HK-2 (cell line): Measurements from ENCODE around the gene POLA1.

ENCODE experiments used
- DNase-seq: peaks from one replicate; pipeline ENCODE4 v3.0.0-alpha.2; 2018; ENCODE audit not compliant: unreplicated experiment

The POLA1 gene

DNA sequence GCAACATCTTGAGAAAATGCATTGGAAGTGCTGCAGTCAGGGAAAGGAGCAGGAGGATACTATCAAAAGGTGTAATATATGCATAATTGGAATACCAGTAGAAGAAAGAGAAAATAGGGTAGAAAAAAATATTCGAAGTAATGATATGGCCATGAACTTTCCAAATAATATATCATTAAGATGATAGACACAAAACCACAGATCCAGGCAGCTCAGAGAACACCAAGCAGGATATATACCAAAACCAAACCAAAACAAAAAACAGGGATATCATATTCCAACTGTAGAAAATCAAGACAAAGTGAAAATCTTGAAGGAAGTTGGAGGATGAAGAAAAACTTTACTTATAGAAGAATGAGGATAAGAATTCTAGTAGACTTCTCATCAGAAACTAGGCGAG, 9.7 kb upstream of the POLA1 start:
- no peak for DNase-seq

DNA sequence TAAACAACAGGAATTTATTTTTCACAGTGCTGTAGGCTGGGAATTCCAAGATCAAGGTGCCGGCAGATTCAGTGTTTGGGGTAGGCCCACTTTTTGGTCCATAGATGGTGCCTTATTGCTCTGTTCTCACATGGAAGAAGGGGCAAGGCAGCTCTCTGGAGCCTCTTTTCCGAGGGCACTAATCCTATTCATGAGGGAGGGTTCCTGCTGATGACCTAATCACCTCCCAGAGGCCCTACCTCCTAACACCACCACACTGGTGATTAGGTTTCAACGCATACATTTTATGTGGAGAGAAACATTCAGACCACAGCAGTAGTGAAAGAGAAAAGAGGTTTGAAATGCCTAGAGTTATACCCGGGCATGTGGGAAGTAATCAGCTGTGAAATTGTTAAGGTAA, 1.4 kb upstream of the POLA1 start:
- DNase-seq = no peak

DNA sequence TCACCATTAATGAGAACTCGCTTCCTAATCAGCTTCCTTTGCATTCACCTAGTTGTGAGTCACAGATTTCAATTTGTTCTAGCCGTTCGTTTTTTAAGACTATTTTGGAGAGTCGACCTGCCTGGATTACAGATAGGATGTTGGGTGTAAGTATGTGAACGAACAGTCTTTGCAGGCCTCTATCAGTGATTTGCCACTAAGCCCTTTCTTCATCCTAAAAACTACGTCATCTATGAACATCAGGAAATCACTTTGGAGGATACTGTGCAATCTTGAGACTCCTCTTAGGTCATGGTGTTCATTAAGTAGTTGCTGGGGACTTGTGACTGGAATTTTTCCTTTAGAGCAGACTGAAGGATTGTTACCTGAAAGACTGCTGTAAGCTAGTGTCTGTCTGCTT, 1.1 kb downstream of the POLA1 start:
- no peak for DNase-seq

DNA sequence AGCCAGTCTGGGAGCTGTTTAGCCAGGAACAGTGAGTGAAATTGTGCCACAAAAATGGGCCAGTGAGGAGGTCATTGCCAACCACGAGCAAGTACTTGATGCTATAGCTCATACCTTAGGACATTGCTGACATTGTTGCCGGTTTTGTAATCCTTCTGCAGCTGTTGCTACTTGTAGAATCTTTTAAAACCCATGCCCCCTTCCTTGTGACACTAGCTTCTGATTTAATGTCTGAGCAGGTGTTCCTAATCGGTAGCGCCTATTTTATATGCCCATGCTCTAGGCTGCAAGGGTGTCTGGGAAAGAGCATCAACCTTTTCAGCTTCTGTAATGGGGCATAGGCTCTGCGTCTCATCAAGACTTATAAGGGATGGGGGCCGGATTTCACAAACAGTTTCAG, 2.6 kb downstream of the POLA1 start:
- DNase-seq = no peak

DNA sequence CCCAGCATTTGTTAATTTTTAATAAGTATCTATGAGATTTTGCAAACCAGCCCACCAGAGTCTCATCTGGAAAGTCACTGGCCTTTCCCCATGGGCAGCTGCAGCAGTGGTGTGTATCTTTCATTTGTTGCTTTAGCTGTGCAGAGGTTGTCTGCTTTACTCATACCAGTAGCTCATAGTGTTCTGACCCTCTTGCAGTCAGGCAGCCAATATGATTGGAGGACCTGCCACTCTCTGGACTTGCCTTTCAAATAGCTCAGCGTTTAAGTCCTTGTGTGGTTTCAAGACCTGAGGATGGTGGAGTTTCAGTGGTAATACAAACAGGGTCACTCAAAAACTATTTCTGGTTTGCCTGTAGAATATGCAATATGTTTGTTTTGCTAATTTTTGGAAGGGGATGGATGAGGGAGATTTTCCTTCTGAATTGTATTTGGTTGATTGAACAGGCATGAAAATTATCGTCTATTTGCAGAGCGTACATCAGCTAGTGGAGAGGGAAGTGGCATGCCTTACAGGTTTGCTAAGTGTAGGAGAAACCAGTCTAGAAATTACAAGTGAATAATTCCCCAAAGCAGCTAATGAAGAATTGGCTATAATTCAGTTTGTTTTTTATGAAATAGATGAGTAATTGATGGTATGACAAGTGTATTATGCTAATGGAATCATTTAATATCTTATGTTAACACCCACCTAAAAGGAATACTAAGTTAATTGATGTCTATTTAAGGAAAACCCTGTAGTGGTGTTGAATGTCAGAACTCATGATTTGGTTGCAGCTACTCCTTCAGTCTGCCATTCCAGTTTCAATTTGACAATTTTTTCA, 8.9 kb downstream of the POLA1 start:
- no peak for DNase-seq

DNA sequence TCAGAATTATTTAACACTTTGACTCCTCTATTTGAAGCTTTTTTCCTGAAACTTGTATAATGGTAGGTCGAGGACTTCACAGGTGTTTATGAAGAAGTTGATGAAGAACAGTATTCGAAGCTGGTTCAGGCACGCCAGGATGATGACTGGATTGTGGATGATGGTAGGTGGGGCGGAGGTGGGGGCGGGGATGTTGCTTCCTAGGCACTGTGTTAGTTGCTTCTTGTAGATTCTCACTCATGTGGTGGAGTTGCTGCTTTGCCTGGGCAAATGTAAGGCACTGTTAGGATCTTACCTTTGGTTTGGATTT, 9.4 kb downstream of the POLA1 start:
- no peak for DNase-seq

DNA sequence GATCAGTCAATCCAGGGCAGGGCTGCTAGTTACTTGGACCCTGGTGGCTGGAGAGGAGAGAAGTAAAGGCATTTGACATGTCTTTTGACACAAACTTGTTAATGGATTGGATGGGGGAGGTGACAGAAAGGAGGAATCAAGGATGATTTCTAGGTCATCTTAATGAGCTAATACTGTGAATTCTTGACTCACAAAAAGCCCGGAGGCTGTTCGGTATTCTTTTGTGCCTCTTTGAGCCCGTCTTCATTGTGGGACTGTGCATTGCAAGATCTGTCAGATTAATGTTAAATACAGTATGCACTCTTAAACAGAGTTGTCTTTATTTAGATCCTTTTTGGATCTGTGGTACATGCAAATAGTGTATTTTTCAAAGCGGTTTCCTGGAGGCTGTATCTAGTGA, 25.1 kb downstream of the POLA1 start:
- no peak for DNase-seq

DNA sequence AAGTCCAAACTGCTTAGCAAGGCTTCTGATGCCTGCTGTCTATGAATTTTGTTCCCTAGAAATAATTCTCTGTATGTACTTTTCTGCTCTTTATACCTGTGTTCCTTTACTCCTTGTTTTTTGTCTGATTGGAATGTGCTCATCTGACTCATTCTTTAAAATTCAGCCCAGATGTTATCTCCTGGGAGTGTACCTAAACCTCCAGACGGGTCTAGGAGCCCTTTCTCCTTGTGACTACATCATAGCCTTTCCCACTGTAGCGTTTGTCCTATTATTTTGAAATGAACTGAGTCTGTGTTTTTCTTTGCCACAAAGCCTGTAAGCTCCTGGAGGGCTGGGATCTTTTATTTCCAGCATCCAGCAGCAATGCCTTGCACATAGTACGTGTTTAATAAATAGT, 26.3 kb downstream of the POLA1 start:
- DNase-seq = no peak

DNA sequence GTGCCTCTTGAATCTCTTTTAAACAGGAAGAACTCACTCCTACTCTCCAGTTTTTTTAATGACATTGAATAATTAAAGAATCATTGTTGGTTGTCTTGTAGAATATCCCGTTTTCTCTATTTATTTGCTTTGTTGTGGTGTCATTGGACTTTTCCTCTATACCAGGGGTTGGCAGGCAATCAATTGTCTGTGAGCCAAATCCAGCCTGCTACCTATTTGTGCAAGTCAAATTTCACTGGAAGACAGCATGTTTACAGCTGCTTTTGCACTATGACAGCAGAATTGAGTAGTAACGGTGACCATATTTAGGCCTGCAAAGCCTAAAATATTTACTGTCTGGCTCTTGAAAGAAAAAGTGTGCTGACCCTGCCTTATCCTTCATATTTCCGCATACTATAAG, 34.8 kb downstream of the POLA1 start:
- DNase-seq = no peak

DNA sequence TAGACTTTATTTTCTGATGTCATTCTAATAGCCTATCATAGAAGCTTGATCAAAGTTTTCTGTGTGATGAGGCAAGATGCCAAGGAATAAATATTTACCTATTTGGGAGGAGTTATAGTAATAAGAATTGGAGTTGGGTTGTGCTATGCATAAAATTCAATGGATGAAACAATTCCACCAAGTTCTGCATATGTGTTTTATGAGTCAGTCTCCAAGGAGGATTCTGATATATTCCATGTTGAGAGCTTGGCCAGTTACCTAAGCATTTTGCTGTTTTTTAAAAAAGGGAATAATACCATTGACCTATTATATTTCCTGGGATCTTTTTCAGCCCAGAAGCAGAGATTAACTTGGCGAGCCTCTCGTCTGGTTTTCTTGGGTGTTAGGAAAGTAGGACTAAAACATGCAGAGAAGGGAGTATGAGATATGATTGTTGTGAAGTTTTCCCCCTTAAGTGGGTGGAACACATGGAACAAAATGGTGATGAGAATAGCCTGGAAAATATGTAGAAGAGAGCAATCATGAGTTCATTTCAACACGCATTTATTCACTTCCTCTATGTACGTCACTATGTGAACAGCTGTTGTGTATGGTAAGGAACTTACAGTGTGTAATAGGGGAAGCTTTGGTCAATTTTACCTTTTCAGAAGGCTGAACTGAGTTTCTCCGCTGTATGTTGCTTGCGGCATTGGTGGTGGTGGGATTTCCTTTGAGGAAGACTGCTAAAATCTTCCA, 39.2 kb downstream of the POLA1 start:
- DNase-seq = no peak

DNA sequence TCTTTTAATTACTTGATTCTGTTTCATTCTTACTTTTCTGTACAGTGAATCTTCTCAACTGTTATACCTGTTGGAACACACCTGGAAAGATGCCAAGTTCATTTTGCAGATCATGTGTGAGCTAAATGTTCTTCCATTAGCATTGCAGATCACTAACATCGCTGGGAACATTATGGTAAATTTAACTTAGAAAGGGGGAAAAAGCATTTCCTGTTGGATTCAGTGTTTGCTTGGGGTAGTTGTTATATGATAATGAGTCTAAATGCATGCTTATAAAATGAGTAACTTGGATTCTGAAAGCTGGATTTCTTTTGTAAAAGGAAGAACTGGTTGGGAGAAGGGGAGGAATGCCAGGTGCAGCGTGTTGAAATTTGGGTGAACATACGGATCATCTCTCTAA, 47.6 kb downstream of the POLA1 start:
- no peak for DNase-seq

DNA sequence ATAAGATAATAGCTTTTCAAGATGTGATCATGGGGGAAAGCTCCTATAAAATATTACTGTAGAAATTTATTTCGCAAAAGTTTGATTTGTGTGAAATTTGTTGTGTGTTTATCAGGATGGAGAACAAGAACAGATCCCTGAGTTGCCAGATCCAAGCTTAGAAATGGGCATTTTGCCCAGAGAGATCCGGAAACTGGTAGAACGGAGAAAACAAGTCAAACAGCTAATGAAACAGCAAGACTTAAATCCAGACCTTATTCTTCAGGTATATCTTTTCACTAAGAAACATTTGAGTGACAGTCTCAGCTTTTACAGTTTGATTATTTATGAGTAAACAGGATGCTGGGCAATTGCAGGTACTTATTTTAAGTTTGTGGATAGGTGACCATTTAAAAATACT, 54.5 kb downstream of the POLA1 start:
- DNase-seq = no peak

DNA sequence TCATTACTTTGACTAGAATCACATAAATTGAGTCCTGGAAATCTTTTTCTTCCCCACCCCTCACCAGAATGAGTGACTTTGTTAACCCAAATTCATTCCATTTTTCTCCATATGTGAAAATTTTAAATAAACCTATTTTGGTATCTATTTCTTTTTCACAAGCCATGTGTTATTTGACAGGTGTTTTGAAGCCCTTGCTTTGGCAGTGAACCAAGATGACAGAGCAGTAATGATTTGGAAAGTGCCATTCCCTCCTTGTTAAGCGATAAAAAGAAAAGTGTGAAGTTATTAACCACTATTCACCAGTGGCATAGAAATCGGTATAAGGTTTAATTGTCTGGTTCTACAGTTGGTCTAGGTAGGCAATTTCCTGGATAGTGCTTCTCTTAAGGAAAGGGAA, 66.1 kb downstream of the POLA1 start:
- no peak for DNase-seq

DNA sequence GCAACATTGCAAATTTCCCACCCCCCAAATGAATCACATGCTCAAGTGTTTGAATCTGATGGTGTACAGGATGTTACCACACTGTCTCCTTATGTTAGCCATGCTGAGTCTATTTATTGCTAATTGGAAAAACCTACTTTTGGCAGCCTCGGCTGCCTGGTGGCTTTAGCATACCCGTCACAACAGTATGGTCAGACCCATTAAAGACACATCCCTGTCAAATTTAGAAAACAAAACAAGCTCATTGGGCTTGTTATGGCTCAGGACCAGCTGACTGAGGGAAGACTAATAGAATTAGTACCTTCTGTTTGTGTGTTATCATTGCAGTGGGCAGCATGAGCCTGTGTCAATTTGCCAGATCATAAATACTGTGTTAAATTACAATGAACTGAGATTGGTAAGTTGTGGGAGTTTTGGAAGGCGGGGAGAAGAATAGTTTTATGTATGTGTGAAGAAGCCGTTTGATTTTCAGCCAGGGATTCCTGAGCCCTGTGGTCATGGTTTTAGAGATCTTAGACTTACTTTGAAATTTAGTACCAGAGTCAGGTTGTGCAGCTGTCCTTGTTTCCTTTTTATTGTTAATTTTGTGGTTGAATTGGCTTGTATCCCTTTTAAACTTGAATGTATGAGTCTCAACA, 66.8 kb downstream of the POLA1 start:
- no peak for DNase-seq

DNA sequence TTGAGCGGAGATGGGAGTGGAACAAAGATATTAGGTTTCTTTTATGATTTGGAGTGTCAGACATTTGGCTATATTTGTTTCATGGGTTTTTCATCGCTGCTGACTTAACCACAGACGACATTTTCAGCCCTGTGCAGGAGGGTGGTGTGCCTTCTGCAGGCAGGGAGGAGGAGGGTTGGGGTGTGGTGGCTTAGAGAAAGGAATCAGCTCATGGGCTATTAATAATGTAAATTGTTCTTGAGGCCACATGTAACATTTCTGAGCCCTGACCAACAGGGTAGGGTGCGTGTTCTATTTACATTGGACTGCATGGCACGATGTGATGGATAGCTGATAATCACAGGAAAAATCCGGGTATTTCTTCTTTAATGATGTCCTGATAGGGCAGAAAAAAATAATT, 67.6 kb downstream of the POLA1 start:
- no peak for DNase-seq

DNA sequence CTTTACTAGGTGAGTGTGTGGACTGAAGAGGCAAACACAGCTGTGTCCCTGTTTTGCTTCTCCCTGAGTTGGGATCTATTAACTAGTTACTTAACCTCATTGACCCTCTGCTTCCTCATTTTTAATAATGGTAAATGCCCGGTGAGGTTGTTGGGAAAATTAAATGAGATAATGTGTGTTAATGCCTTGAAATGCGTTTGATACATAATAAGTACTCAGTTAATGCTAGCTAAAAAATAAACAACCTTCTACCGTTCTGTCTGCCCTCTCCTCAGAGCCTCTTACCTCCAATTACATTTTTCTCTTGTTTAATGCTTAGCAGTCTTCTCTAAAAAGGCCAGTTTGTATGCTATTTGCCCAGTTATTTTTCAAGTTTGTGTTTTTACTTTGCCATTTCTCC, 70.3 kb downstream of the POLA1 start:
- DNase-seq = no peak

DNA sequence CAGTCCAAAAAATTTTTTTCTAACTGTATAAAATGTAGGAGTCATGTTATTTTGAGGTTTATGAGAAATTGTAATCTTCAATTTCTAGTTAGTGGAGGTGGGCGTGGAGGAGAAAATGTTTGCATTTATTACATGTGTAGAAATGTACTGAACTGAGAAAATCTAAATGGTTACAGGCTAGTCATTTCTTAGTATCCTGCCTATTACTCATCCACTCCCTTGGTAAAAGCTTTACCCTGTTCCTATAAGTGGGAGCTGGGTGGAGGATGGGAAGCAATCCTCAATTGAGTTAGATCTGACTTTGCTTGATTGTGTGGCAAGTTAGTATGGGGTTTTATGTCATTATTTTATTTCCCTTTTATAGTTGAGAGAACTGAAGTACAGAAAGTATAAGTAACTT, 73.8 kb downstream of the POLA1 start:
- DNase-seq = no peak

DNA sequence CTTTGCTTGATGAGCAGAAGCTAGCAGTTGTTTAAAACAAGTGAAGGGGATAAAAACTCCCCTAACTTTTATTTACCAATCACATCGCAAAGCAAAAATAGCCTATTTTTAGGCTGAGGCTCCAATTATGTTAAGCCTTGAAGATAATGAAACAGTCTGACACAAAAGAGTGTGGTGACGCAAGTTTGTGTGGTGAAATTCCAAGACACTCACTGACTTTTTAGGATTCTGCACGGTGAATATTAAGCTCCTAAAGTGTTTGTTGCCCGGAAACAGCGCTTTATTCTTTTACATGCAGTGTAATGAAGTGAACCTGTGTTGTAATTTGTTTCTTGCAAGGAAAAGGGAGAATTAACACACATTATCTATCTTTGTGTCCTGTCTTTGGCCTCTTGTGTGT, 74.8 kb downstream of the POLA1 start:
- DNase-seq = no peak

DNA sequence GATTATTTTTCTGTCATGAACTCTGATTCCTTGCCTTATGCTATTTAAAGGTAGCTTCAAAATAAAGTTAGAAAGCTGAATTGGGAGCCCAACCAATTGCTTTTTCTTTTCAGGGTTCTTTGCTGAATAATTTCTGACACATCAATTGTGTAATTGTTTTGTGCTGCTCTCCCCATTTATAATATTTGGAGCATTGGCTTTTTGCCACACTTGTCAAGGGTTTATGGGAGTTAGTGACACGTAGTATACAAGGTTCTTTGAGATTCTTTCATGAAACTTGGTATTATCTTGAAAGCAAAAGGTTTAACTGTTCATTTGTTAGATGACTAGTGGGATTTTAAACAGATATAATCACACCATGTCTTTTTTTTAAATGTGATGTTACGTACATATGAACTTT, 80.9 kb downstream of the POLA1 start:
- no peak for DNase-seq

DNA sequence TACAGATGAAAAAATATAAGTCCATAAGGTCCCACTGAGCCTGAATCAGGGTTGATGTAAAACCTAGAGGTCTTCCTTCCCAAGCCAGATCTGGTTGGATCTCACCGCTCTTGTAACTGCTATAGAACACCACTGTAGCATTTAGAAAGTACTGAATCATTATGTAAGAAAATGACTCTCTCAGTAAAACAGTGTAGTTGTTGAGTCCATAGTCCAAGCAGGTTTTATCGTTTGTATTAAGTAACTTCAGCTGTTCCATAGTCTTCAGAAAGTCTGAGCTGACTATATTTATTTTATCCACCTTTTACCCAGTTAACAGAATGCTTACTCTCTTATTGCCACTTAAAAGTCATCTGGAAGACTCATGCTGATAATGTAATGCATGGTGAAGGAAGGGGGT, 82.2 kb downstream of the POLA1 start:
- DNase-seq = no peak

DNA sequence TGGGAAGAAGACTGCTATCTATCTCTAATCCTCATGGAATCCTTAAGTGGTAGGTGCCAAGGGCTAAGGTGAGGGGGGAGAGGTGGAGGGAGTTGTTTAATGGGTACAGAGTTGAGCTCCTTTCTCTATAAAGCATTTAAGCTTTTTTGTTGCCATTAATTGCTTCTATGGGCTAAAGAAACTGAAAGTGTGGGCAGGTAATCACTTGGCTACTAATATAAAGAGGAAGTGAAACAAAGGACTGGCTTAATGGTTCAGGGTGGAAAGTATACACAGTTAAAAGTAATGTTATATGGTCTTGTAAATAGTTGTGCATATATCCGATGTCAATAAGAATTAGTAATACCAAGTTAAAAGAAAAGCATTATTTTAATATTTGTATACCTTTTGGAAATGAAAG, 83.9 kb downstream of the POLA1 start:
- no peak for DNase-seq

DNA sequence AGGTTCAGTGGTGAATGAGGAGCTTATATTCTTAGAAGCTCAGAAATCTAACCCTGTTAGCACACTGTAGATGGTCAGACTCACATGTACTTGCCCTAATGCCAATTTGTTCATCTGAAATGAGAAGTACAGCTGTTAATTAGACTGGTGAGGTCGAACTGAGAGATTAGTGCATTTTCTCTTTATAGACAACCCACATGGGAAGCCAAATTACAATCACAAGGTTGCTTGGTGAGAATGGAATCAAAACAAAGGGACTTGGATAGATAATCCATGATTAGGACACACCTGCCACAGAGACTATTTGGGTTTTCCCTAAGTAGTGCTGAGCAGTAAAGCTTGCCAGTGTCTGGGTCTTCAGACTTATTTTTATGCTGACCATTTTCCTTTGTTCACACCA, 88.3 kb downstream of the POLA1 start:
- DNase-seq = no peak

DNA sequence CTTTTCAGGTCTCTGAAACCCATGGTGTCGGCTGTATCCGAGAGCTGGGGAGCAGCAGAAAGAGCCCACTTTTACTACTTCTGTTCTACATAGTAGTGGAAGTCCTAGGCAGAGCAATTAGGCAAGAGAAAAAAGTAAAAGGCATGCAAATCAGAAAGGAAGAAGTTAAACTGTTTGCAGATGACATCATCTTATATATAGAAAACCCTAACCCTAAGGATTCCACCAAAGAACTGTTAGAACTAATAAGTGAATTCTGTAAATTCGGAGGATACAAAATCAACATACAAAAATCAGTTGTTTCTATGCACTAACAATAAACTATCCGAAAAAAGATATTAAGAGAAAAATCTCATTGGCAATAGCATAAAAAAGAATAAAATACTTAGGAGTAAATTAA, 95.3 kb downstream of the POLA1 start:
- DNase-seq = no peak
